GM21529 (cell line): ENCODE measurements around the gene COG8.
"Not testable (repeated sequence)": the region's sequence is repeated elsewhere in the genome, so short reads cannot be mapped to it uniquely, and the experiment has no call there.

Source experiments
- ATAC-seq: cut with Tn5 transposase; IDR thresholded peaks from one replicate; pipeline ENCODE4 v1.9.1; 2021; ENCODE audit not compliant: unreplicated experiment

The COG8 gene

DNA sequence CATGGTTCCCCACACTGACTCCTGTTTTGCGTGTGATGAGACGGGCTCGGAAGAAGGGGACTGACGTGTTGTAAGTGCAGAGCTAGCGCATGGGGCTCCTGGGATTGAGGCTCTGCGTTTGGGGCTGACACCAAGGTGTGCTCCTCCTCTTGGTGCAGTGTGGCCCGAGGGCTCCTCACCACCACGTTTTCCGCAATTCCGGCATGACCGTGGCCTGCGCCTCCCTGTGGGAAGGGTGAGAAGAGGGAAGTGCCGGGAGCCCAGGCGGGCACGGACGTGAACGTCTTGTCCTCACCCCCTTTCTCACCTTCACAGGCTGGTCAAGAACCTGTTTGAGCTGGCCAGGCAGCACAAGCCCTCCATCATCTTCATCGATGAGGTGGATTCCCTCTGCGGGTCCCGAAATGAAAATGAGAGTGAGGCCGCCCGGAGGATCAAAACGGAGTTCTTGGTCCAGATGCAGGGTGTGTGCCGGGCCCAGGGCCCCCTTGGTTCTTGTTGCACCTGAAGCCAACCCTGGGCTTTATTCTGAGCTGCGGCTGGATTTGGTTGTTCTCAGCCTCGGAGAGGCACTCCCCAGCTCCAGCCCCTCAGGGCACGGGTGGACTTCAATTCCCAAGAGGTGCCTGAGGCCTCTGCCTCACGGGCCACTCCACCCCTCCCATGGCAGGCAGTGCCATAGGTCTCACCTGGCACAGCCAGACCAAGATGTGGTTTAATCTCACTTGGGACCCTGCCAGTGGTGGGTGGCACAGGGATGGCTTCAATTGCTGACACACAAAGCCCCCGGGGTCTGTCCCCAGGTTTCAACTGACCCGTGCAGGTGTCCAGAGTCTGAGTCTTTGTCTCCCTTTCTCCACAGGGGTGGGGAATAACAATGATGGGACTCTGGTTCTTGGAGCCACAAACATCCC is 19.3 kb downstream of the COG8 start:
- ATAC-seq: no peak

DNA sequence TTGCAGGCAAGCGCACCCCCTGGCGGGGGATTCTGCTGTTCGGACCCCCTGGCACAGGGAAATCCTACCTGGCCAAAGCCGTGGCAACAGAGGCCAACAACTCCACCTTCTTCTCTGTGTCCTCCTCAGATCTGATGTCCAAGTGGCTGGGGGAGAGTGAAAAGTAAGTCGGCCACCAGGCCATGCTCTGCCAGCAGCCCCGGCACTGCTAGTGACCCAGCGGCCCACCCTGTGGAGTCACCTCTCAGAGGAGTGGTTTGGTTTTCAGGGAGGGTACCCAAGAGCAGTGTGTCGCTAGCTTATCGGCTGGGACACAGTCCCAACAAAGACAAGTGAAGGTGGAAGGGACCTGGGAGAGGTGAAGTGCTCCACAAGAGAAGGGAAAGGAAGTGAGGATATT is 20.0 kb downstream of the COG8 start:
- ATAC-seq: no peak

DNA sequence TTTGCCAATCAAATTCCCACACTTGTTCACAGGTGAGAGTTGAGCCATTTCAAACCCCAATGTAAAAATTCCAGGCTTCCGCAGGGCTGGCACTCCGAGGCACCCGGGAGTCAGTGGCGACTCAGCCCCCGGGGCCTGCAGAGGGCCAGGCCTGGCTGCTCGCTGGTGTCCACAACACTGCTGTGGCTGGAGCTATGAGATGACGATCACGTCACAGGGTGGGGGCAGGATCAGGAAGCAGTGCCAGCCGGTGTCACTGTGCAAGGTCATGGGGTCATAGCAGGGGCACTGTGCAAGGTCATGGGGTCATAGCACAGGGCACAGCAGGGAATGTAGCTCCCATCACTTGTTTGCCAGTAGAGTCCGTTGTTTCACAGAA is 20.5 kb downstream of the COG8 start:
- no peak for ATAC-seq

GRCh38 chr16:69318177-69318910 is 21.0 kb downstream of the COG8 start:
- no peak for ATAC-seq

DNA sequence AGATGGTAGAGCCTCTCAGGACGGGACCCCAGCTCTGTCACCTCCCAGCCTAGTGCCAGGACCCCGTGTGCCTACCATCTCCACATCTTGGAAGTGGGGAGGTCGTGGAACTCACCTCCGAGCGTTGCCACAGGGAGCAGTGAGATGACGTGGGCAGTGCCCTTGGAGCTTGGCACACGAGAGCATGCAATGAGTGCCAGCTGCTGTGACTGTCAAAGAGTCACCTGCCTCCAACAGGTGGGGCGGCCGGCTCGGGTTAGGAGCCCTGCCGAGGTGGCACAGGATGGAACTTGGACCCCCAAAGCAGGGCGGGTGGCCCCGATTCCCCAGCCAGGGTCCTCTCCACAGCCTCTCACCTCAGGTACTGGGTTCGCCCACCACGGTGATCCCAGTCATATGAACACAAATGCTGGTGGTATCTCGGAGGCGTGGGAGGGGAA is 22.7 kb downstream of the COG8 start:
- ATAC-seq: no peak

DNA sequence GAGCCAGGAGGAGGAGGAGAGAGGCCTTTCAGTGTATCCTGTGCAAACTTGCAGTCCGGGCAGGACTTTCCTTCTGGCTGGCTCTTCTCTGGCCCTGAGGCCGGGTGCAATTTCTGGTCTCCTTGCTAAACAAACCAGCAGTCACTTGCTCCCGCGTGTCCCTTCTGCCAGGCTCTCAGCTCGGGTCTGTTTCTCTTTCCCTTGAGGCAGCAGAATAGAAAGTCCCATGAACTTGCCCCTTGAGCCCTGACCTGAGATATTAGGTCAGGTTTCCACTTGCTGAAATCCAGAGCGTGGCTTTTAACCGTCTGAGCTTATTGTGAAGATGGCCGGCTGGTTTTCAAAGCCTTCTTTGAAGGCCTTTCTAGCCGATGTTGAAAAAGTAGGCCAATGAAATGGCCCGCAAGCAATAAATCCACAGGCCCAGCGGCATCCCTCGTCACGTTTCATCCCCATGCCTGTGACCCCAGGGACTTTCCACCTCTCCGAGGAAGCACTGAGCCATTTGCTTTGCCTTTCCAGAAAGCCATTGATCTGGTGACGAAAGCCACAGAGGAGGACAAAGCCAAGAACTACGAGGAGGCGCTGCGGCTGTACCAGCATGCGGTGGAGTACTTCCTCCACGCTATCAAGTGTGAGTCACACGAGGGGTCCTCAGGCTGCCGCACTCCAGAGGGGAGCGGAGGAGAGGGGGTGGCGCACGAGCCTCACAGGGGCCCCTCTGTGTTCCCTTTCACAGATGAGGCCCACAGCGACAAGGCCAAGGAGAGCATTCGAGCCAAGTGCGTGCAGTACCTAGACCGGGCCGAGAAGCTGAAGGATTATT is 23.7 kb downstream of the COG8 start:
- no peak for ATAC-seq

GRCh38 chr16:69314534-69314933 is 24.8 kb downstream of the COG8 start:
- ATAC-seq: no peak

DNA sequence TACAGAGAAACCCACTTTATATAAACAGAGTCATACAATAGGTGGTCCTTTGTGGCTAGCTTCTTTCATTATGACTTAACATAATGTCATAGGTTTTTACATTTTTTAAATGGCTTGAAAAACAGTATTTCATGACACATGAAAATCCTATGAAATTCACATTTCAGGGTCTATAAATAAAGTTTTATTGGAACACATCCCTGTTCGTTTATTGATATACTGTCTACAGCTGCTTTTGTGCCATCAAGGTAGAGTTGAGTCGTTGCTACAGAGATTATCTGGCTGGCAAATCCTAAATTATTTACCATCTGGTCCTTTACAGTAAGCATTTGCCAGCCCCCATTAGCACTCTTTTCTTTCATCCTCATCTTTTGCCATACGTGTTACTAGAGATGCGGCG is 25.9 kb downstream of the COG8 start:
- no peak for ATAC-seq

DNA sequence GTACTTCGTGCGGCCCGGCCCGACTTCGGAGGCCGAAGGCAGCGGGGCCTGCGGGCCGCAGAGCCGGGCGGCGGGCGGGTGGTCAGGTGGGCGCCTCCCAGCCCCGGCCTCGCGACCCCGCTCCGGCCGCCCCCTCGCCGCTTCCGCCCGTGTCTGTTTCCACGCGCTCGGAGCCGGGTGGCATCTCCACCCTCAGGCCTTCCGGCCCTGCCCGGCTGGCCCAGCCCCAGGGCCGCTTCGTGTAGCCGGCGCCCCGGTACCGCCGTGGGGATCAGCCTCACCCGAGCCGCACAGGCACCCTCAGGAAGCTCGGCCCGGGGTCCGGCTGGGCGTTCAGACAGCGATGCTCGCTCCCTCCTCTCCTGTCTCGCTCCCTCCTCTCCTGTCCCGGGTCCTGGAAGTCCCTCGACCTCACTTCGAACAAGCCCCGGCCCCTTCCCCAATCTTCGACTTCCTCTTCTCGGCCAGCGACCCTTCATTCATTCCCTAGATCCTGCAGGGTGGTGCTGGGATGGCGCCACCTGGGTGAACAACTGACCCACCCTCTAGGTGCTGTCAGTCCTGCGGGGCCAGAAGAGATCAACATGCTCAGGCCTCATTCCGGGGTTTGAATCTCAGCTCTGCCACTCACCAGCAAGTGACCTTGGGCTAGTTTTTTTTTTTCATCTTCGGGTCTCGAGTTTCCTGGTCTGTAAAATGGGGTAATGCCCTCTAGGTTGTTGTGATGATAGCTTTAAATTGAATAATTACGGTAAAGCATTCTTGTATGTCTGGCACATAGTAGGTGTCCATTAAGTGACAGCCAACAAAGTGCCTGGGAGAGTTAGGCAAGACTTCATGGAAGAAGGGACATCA is 27.6 kb downstream of the COG8 start:
- peak; percentile 51 for ATAC-seq

- ATAC-seq: peak; percentile 85
These were observed 28.5 kb downstream of the COG8 start, which contains the start of gene VPS4A for GRCh38 chr16:69310653-69311532. VPS4A (plus strand) TSS chr16:69311350; CDS start chr16:69311512, 162 bp downstream.

- no peak for ATAC-seq
These were observed 30.0 kb downstream of the COG8 start for GRCh38 chr16:69309316-69309715.

GRCh38 chr16:69307856-69308255 is 31.5 kb downstream of the COG8 start:
- ATAC-seq: no peak

DNA sequence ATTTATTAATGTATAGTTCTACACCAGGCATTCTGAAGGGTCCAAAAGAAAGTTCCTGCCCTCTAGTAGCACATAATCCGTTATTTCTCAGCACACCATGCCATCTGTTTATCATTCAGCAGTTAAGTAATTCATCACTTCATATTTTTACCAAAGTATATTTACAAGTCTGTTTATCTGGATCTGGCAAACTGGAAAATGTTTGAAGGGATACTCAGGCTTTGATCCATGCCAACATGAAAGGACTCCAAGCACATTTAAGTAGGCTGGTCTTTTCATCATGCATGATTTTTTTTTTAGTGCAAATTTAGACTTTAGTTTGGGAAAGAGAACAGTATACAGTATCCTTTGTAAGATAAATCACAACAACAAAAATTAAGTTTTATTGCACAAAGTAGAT is 32.3 kb downstream of the COG8 start:
- ATAC-seq: no peak

DNA sequence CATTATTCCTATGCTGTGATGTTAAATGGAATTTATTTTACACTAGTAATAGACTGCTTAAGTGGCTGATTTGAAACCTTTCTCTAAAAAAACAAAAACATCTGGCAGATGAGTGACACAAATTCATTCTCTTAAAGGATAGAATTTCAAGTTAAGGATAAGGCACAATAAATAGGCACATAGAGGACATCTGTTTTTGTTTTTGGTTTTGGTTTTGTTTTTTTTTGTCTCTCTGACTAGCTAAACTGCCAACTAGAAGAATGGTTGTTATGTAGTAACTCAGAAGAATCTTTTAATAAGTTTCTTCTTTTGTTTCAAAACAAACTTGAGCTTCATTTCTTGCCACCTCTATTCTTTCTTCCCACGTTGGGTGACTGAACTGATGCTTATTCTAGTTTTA is 33.3 kb downstream of the COG8 start:
- ATAC-seq: no peak

GRCh38 chr16:69302301-69302700 is 37.1 kb downstream of the COG8 start:
- ATAC-seq: no peak

- ATAC-seq: no peak
These were observed 37.5 kb downstream of the COG8 start for GRCh38 chr16:69301861-69302260.

- ATAC-seq: no peak
These were observed 38.2 kb downstream of the COG8 start for GRCh38 chr16:69301187-69301586.

GRCh38 chr16:69298261-69298660 is 41.1 kb downstream of the COG8 start:
- ATAC-seq: no peak

GRCh38 chr16:69296771-69297170 is 42.6 kb downstream of the COG8 start:
- ATAC-seq: not testable (repeated sequence)
